PFSK-1 (cell line): ENCODE measurements around the gene MARCHF10.

ENCODE experiments used
- FOXP2 ChIP-seq: optimal IDR thresholded peaks from 2 replicates; pipeline ENCODE3; 2011; ENCODE audit warnings: borderline replicate concordance, control low read depth, inconsistent platforms; ENCODE audit not compliant: insufficient read depth; ENCODE audit errors: extremely low read length, extremely low read depth
- POLR2AphosphoS5 ChIP-seq: IDR thresholded peaks from 2 replicates; pipeline ENCODE4 v1.6.1; 2012; ENCODE audit warnings: low read depth, mild to moderate bottlenecking, control low read depth, low read length, moderate library complexity
- REST ChIP-seq, 2 experiments: IDR thresholded peaks; 2 replicates each; pipeline versions ENCODE4 v1.6.1 to v1.8.0; 2011 to 2012; ENCODE audit warnings: low read depth in 2 of 2, low read length in 2 of 2, control low read depth in 1 of 2, inconsistent platforms in 1 of 2, mild to moderate bottlenecking in 1 of 2, moderate library complexity in 1 of 2; ENCODE audit not compliant: insufficient read depth in 1 of 2
- SIN3A ChIP-seq: IDR thresholded peaks from 2 replicates; pipeline ENCODE4 v1.6.1; 2012; ENCODE audit warnings: mild to moderate bottlenecking, low read length, moderate library complexity, borderline replicate concordance; ENCODE audit not compliant: insufficient read depth
- TAF1 ChIP-seq: IDR thresholded peaks from 2 replicates; pipeline ENCODE4 v1.6.1; 2012; ENCODE audit warnings: low read length, control low read depth, borderline replicate concordance; ENCODE audit not compliant: insufficient read depth

Gene MARCHF10

GRCh38 chr17:62676952-62677596 lies 131.0 kb downstream of the MARCHF10 start:
- TF ChIP-seq TAF1 (no peak), FOXP2 (no peak), POLR2AphosphoS5 (no peak), SIN3A (no peak), REST (IDR thresholded peaks at IDR 0.05; ENCODE audit: insufficient read depth in 1 of 2, low read depth in 2 of 2, low read length in 2 of 2) (no peak)

DNA sequence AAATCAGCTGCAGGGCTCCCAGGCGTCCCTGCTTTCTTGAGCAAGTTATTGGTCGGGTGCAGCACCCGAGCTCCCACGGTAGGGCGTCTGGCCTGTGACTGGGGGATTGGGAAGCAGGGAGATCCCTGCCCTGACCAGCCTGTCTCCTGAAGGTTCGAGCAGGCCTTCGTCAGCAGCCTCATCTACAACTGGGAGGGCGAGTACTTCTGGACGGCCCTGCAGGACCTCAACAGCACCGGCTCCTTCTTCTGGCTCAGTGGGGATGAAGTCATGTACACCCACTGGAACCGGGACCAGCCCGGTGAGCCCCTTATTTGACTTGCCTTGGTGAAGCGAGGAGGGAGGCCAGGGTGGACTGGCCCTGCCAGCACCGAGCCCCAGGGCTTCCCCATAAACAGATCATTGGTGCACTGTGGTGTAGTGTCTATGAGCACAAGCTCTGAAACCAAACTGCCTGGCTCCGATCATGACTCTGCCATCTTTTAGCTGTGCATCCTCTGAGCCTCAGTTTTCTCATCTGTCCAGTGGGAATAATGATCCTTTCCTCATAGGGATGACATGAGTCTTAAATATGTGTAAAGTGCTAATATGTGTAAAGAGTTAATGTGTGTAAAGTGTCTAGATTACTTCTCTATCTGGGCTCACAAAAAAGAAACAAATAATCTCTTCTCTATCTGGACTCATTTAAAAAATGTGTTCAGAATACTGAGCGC lies 131.7 kb downstream of the MARCHF10 start:
- TF ChIP-seq FOXP2, result no peak
- no peak for TF ChIP-seq POLR2AphosphoS5

DNA sequence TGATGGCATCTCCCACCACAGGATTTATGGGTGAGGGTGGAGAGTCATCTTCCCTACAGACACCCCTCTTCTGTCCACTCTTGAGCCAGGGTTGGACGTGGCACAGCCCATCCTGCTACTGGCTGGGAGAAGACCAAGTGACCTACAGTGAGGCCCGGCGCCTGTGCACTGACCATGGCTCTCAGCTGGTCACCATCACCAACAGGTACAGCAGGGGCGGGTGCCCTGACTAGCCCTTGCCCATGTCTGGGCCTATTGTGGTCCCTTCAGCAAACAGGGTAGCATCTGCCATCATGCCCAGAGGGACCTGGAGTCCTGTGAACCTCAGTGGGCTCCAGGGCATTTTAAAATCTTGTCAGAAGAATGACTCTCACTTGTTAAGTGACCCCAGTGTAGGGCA lies 132.4 kb downstream of the MARCHF10 start:
- no peak for TF ChIP-seq POLR2AphosphoS5
- no peak for TF ChIP-seq SIN3A
- TF ChIP-seq FOXP2, result no peak
- no peak for TF ChIP-seq REST (IDR thresholded peaks at IDR 0.05; ENCODE audit: insufficient read depth in 1 of 2, low read depth in 2 of 2, low read length in 2 of 2)
- TF ChIP-seq TAF1, result no peak

- TF ChIP-seq POLR2AphosphoS5 (no peak), FOXP2 (no peak), SIN3A (no peak), TAF1 (no peak), REST (IDR thresholded peaks at IDR 0.05; ENCODE audit: insufficient read depth in 1 of 2, low read depth in 2 of 2, low read length in 2 of 2) (no peak)
Observed at GRCh38 chr17:62675260-62675659, 132.9 kb downstream of the MARCHF10 start.

DNA sequence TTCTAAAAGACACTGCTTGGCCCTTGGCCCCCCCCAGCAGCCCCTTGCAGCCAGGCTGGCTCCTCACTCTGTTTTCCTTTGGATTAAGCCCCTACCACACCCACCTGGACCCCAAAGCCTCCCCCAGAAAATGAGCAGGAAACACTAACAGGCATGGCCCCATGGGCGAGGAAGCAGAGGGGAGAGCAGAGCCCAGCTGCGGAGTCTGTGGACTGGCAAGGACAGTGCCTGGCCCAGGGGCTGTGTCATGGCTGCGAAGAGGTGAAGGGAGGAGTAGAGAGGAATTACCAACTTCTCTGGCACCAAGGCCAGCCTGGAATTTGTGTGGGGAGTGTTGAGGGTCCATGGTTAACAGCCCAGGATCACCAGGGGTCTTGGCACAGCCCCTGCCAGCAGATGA lies 133.3 kb downstream of the MARCHF10 start:
- no peak for TF ChIP-seq FOXP2
- TF ChIP-seq REST (IDR thresholded peaks at IDR 0.05; ENCODE audit: insufficient read depth in 1 of 2, low read depth in 2 of 2, low read length in 2 of 2), result no peak
- no peak for TF ChIP-seq POLR2AphosphoS5
- TF ChIP-seq SIN3A, result no peak
- no peak for TF ChIP-seq TAF1
